Skin epidermis (tissue), 12 donors: ENCODE measurements around the gene RBM14.

ENCODE experiments used
- H3K27ac ChIP-seq, 21 experiments: fragments of 200-600 bp; sonication (generic) in 11 of 21; one replicate each; pipeline ENCODE4 v1.5.0; 2020; ENCODE audit warnings: mild to moderate bottlenecking in 3 of 21, inconsistent platforms in 2 of 21, moderate library complexity in 2 of 21
- H3K4me3 ChIP-seq, 7 experiments: fragments of 200-600 bp; sonication (generic) in 2 of 7; one replicate each; pipeline ENCODE4 v1.5.0; 2020; ENCODE audit warnings: inconsistent platforms in 2 of 7, mild to moderate bottlenecking in 2 of 7, moderate library complexity in 1 of 7

Gene RBM14

GRCh38 chr11:66670816-66671215 is 54.4 kb downstream of the RBM14 start:
- Histone ChIP-seq H3K27ac (no peak overlapping the region), H3K4me3 (no peak overlapping the region)

DNA sequence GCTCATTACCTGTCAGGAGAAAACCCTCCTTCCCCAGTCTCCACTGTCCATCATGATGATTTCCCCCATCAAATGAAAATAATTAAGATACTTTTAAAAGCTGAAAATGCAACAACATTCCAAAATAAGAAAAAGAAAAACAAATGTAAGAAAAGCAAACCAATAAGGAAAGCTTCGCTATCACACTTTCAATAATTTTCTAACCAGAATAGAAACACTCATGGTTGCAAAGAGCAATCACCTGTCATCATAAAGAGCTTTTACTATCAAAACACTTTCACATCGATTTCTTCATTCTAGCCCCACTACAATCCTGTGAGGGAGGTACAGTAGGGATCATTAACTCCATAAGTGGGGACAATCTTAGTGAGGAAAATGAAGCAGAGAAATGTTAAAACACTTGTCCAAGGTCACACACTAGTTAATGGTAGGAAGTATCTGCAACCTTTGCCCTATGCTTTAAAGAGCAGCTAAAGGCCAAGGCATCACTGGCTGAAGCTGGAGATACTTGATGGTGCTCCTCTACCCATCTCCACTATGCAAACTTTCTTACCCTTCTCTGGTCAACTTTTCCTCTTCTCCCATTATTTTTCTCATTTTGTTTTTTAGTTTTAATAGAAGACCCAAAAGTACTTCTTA is 58.7 kb downstream of the RBM14 start:
- Histone ChIP-seq H3K27ac (no peak overlapping the region), H3K4me3 (no peak overlapping the region)

DNA sequence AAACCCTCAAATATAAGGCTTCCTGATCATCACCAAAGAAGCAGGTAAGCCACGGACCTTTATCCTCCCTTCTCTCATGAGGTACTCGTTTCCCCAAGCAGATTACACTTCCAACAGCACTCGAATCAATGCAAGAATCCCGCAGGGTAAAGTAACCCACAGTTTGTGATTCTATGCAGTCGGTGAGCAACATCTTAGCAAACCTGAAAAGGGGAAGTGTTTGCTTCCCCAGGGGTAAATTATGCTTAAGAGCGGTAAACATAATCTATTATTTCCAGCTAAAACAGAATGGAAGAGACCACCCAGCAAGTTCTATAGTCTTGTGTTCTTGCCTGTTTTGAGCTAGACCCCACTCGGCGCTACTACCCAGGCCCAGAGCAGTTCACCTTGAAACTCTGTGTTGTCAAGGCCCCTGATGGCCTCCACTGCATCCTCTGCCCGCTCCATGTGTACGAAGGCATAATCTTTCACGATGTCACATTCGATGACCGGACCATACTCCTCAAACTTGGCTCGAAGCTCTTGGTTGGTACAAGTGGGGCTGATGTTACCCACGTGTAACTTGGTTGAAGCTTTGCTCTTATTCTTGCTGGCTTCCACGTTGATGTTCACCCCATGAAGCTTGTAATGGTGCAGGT is 60.0 kb downstream of the RBM14 start:
- peak overlapping the region in 3 of 21 experiments; percentile 86 to 96 (median 93) for H3K27ac ChIP-seq
- H3K4me3 ChIP-seq = peak overlapping the region in 5 of 7 experiments; percentile 48 to 77 (median 69)
